Skin epidermis (tissue), 12 donors: ENCODE results near the gene ZHX3.

ENCODE experiments used
- H3K27ac ChIP-seq, 21 experiments: fragments of 200-600 bp; sonication (generic) in 11 of 21; one replicate each; pipeline ENCODE4 v1.5.0; 2020; ENCODE audit warnings: mild to moderate bottlenecking in 3 of 21, inconsistent platforms in 2 of 21, moderate library complexity in 2 of 21
- H3K4me3 ChIP-seq, 7 experiments: fragments of 200-600 bp; sonication (generic) in 2 of 7; one replicate each; pipeline ENCODE4 v1.5.0; 2020; ENCODE audit warnings: inconsistent platforms in 2 of 7, mild to moderate bottlenecking in 2 of 7, moderate library complexity in 1 of 7

ZHX3 gene

DNA sequence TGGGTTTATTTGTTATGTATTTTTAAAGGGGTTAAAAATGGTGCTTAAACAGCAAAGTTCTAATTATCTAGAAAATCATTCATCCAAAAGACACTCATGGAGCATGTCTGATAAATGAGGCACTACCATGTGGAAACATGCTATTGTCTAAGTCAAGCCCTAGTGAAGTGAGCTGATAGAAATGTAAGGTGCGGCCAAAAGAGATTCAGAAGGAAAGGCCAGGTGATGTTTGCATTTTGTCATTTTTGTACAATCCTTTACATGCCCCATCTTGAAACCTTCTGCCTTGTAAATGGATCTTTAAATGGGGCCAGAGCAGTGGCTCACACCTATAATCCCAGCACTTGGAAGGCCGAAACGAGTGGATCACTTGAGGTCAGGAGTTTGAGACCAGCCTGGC, 102.9 kb downstream of the ZHX3 start:
- no peak overlapping the region for H3K27ac ChIP-seq

DNA sequence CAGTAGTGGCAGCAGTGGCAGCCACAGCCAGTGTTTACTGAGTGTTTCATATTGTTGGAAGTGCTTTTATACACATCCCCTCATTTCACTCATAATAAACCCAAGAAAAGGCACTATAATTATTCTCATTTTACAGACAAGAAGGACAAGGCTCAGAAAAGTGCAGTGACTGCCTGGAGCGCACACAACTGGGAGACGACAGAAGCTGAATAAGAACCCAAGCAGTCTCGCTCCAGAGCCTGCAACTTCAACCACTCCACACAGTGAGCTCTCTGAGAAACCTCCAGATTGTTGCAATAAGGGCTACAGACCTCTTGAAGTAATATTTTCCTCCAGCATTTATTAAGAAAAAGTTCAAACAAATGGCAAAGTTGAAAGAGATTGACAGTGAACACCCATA, 103.3 kb downstream of the ZHX3 start:
- Histone ChIP-seq H3K27ac (no peak overlapping the region), H3K4me3 (no peak overlapping the region)

More for the DNA sequence above, 102.9 kb downstream of the ZHX3 start:
- H3K4me3 ChIP-seq = no peak overlapping the region

DNA sequence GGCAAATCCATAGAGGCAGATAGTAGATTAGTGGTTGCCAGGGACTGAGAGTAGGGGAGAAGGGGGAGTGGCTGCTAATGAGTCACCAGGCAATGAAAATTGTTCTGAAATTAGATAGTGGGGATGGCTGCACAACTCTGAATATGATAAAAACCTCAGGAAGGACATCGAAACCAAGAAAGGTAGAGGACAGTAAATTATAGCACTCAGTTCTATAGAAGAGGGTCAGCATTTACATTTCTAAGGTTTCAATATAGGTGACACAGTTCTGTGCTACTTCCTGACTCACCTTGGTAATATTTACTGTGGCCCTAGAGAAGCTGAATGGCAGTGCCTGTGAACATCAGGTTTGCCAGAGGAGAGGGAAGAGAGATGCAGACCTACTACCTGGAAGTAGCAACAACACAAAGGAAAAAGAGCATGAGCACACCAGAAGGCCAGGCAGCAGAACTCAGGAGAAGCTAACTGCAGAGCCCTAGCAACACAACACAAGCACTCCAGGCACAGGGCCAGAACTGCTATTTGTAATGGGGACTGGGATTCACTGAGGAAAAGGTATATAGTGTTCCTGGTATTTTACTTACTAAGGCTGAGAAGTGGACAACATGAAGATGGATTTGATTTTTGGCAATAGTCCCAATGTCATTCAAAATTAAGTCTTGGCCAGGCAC, 104.2 kb downstream of the ZHX3 start:
- Histone ChIP-seq H3K4me3 (no peak overlapping the region), H3K27ac (no peak overlapping the region)

GRCh38 chr20:41205313-41205712, 112.2 kb downstream of the ZHX3 start:
- Histone ChIP-seq H3K4me3 (no peak overlapping the region), H3K27ac (peak overlapping the region in 1 of 21 experiments; percentile 47)

GRCh38 chr20:41204304-41205265, 112.9 kb downstream of the ZHX3 start:
- peak overlapping the region in 1 of 21 experiments; percentile 11 for H3K27ac ChIP-seq
- H3K4me3 ChIP-seq = no peak overlapping the region

GRCh38 chr20:41203660-41204059, 113.9 kb downstream of the ZHX3 start:
- H3K4me3 ChIP-seq = no peak overlapping the region
- H3K27ac ChIP-seq = no peak overlapping the region

GRCh38 chr20:41202426-41202825, 115.1 kb downstream of the ZHX3 start:
- H3K27ac ChIP-seq = no peak overlapping the region
- H3K4me3 ChIP-seq = no peak overlapping the region

GRCh38 chr20:41201760-41202159, 115.8 kb downstream of the ZHX3 start:
- Histone ChIP-seq H3K27ac (no peak overlapping the region), H3K4me3 (no peak overlapping the region)

GRCh38 chr20:41200446-41201202, 116.9 kb downstream of the ZHX3 start:
- peak overlapping the region in 1 of 21 experiments; percentile 51 for H3K27ac ChIP-seq
- no peak overlapping the region for H3K4me3 ChIP-seq

DNA sequence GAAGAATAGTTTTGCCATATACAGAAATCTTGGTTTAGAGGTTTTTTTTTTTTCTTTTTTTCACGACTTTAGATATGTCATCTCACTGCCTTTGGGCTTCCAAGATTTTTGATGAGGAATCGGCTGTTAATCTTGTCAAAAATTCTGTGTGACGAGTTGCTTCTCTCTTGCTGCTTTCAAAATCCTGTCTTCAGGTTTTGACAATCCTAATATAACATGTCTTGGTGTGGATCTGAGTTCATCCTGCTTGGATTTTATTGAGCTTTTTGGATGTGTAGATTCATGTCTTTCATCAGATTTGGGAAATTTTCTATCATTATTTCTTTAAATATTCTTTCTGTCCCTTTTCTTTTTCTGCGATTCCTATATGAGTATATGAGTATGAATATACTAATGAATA, 119.1 kb downstream of the ZHX3 start:
- no peak overlapping the region for H3K27ac ChIP-seq
- H3K4me3 ChIP-seq = no peak overlapping the region

DNA sequence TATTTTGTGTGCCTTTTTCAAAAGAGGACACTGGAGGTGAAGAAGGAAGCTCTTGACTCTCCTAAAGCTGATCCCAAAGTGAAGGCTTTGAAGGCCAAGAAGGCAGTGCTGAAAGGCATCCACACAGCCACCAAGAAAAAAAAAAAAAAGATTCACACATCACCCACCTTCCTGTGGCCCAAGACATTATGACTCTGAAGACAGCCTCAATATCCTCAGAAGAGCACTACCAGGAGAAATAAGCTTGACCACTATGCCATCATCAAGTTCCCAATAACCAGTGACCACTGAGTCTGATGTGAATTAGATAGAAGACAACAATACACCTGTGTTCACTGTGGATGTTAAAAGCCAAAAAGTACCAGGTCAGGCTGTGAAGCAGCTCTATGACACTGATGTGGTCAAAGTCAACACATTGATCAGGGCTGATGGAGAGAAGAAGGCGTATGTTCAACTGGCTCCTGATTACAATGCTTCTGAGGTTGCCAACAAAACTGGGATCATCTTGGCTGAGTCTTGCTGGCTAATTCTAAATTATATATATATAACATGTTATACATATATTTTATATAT, 120.8 kb downstream of the ZHX3 start:
- Histone ChIP-seq H3K4me3 (no peak overlapping the region), H3K27ac (no peak overlapping the region)

DNA sequence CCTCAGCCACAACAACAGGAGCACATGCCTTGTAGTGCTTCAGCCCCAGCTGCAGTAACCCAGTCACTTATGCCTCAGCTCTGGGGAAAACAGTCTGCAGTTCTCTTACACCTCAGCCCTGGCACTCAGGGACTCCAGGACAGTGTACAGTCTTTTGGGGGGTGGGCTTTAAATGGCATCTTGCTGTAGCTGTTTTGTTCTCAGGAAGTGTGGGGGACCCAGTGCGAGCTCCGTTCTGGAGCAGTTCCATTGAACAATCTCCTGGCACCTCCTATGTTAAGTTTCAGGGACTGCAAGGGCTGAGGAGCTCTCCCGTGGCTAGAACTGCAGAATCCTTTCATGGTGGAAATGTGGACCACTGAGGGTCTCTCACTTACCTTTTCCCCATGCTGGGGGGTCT, 125.0 kb downstream of the ZHX3 start:
- H3K27ac ChIP-seq = no peak overlapping the region
- H3K4me3 ChIP-seq = no peak overlapping the region

- no peak overlapping the region for H3K4me3 ChIP-seq
- no peak overlapping the region for H3K27ac ChIP-seq
Measured at GRCh38 chr20:41191562-41192500, 125.7 kb downstream of the ZHX3 start.

DNA sequence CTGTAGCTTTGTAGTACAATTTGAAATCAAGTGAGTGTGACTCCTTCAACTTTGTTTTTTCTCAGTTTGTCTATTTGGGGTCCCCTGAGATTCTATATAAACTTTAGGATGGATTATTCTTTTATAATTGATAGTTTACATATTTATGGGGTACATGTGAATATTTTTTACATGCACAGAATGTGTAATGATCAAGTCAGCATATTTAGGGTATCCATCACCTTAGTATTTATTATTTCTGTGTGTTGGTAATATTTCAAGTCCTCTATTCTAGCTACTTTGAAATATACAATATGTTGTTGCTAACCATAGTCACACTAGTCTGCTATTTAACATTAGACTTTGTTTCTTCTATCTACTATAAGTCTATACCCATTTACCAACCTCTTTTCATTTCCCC, 129.9 kb downstream of the ZHX3 start:
- Histone ChIP-seq H3K27ac (no peak overlapping the region), H3K4me3 (no peak overlapping the region)

GRCh38 chr20:41185013-41185757, 132.3 kb downstream of the ZHX3 start:
- Histone ChIP-seq H3K27ac (no peak overlapping the region), H3K4me3 (no peak overlapping the region)

- no peak overlapping the region for H3K27ac ChIP-seq
- H3K4me3 ChIP-seq = no peak overlapping the region
Measured at GRCh38 chr20:41183831-41184230, 133.7 kb downstream of the ZHX3 start.

GRCh38 chr20:41183391-41183790, 134.1 kb downstream of the ZHX3 start:
- no peak overlapping the region for H3K27ac ChIP-seq
- no peak overlapping the region for H3K4me3 ChIP-seq
